Duodenal mucosa (tissue), 2 donors: ENCODE results near the gene MED16.

Experiments
- H3K27ac ChIP-seq: one replicate; pipeline ENCODE4 v1.7.0; 2013; ENCODE audit warnings: low read depth, low read length
- H3K27me3 ChIP-seq, 2 donors: one replicate each; pipeline ENCODE4 v1.7.0; 2013; ENCODE audit warnings: low read length in 2 of 2, control low read depth in 1 of 2; ENCODE audit not compliant: insufficient read depth in 2 of 2, control insufficient read depth in 1 of 2
- H3K36me3 ChIP-seq, 2 donors: one replicate each; pipeline ENCODE4 v1.7.0; 2013; ENCODE audit warnings: low read length in 2 of 2, control low read depth in 1 of 2; ENCODE audit not compliant: insufficient read depth in 2 of 2, control insufficient read depth in 1 of 2
- H3K4me1 ChIP-seq, 2 donors: one replicate each; pipeline ENCODE4 v1.7.0; 2013; ENCODE audit warnings: low read length in 2 of 2, control low read depth in 1 of 2; ENCODE audit not compliant: insufficient read depth in 2 of 2, control insufficient read depth in 1 of 2
- H3K4me3 ChIP-seq, 2 donors: one replicate each; pipeline ENCODE4 v1.7.0; 2013; ENCODE audit warnings: low read length in 2 of 2, low read depth in 1 of 2
- H3K9ac ChIP-seq, 2 donors: one replicate each; pipeline ENCODE4 v1.7.0; 2013; ENCODE audit warnings: low read length in 2 of 2, low read depth in 1 of 2
- H3K9me3 ChIP-seq, 2 donors: one replicate each; pipeline ENCODE4 v1.7.0; 2013; ENCODE audit warnings: low read length in 2 of 2, control low read depth in 1 of 2; ENCODE audit not compliant: control insufficient read depth in 1 of 2

Gene MED16

DNA sequence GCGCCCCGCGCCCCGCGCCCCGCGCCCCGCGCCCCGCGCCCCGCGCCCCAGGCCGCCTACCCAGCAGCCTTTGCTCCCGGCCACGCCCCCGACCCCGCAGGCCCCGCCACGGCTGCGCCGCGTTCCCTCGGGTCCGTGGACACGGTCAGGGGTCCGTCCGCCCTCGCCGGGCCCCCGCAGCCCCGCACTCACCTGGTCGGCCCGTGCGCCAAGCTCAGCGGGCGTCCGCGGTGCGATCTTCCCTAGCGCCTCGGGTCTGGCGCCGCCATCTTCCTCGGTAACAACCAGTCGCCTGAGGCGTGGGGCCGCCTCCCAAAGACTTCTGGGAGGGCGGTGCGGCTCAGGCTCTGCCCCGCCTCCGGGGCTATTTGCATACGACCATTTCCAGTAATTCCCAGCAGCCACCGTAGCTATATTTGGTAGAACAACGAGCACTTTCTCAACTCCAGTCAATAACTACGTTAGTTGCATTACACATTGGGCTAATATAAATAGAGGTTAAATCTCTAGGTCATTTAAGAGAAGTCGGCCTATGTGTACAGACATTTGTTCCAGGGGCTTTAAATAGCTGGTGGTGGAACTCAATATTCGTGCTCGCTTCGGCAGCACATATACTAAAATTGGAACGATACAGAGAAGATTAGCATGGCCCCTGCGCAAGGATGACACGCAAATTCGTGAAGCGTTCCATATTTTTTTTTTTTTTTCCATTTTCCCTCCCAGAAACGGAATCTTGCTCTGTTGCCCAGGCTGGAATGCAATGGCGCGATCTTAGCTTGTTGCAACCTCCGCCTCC, at the start of gene MED16, which contains the start of gene RNU6-9:
MED16 (minus strand) TSS at position 294 of the 796 bp plus-strand sequence. CDS start 2,056 bp downstream, outside the sequence.
RNU6-9 (plus strand) TSS at position 591 of the 796 bp plus-strand sequence.
- H3K27me3 ChIP-seq = no peaks in the 10 kb centered on the region

DNA sequence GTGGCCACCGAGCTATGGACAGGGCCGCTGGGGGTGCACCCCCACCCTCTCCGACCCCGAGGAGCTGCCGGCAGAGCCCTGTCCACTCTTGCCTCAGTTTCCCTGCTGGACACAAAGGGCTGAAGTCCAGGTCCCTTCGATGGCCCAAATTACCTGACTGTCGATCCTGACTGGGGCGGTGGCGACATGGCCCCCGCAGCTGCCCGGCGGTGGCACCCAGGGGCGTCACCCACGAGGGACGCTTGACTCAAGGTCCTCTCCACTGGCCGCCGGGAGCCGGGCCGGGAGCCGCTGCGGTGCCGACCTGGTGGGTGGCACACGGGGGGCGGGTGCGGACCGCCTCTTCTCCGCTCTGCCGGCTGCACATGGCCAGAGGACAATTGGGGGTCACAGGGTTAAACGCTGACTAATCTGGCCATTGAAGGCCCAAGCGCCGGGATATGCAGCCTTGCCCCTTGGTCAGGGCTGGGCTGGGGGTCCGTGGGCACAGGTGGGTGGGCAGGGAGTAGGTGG, 49.2 kb upstream of the MED16 start:
- H3K9ac ChIP-seq = no peak overlapping the region
- H3K4me3 ChIP-seq = no peak overlapping the region
- no peak overlapping the region for H3K27ac ChIP-seq
- no peaks in the 10 kb centered on the region for H3K9me3 ChIP-seq
- no peaks in the 10 kb centered on the region for H3K27me3 ChIP-seq
- H3K4me1 ChIP-seq = peaks cover 32 to 38% of the 10 kb centered on the region in 2 donors
- no peaks in the 10 kb centered on the region for H3K36me3 ChIP-seq

More for the DNA sequence above, at the start of gene MED16, which contains the start of gene RNU6-9:
- Histone ChIP-seq H3K4me3 (peak within 1 kb of the TSS; percentile 83 to 84), H3K27ac (peak within 1 kb of the TSS; percentile 90), H3K36me3 (peaks cover 8 to 32% of the 10 kb centered on the region in 2 donors), H3K9ac (peak within 1 kb of the TSS; percentile 81 to 92), H3K4me1 (peaks cover 4 to 5% of the 10 kb centered on the region in 2 donors), H3K9me3 (no peaks in the 10 kb centered on the region)

- H3K9me3 ChIP-seq = no peaks in the 10 kb centered on the region
- peak overlapping the region; percentile 48 to 60 for H3K4me3 ChIP-seq
- no peaks in the 10 kb centered on the region for H3K36me3 ChIP-seq
- peak overlapping the region in 1 of 2 donors; percentile 10 for H3K9ac ChIP-seq
- no peaks in the 10 kb centered on the region for H3K27me3 ChIP-seq
- H3K27ac ChIP-seq = peak overlapping the region; percentile 62
- peaks cover 32 to 38% of the 10 kb centered on the region in 2 donors for H3K4me1 ChIP-seq
Measured at GRCh38 chr19:941292-942132, 48.5 kb upstream of the MED16 start.

DNA sequence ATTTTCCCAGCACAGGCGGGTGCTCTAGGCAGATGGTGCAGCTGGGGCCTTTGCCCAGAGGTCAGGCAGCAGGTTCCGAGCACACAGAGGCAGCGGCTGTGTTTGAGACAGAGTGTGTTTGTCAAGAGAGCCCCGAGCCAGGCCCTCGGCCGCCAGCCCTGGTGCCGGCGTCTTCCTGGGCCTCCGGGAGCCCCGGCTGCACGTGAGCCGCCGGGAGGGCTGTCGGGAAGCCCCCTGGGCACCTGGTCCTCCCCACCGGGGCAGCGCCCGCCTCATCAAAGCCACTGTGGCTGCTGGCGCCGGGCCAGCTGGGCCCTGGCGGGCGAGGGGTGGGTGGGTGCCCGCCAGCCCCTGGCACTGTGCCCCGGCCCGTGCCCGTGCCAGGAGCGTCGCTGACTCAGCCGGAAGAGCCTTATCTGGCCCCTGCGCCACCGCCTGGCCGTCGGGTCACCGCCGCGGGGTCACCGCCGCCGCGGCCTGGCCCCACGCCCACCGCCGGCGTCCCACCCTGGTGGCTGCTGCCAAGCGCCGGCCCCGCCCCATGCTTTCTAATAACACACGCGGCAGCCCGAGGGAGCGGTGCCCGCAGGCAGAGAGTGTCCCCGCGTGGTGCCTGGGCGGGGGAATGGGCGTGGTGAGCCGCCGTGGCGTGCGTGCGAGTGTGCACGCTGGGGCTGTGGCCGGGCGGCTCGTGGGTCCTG, 47.8 kb upstream of the MED16 start:
- Histone ChIP-seq H3K27ac (peak overlapping the region; percentile 62), H3K27me3 (no peaks in the 10 kb centered on the region), H3K4me3 (peak overlapping the region; percentile 48 to 60), H3K36me3 (no peaks in the 10 kb centered on the region), H3K9ac (peak overlapping the region; percentile 25 to 43), H3K4me1 (peaks cover 32 to 38% of the 10 kb centered on the region in 2 donors), H3K9me3 (no peaks in the 10 kb centered on the region)

GRCh38 chr19:939922-940321, 46.9 kb upstream of the MED16 start:
- Histone ChIP-seq H3K9me3 (no peaks in the 10 kb centered on the region), H3K4me1 (peaks cover 32 to 39% of the 10 kb centered on the region in 2 donors), H3K4me3 (peak overlapping the region in 1 of 2 donors; percentile 36), H3K27ac (no peak overlapping the region), H3K36me3 (no peaks in the 10 kb centered on the region), H3K9ac (peak overlapping the region; percentile 25 to 43), H3K27me3 (no peaks in the 10 kb centered on the region)

GRCh38 chr19:939439-939838, 46.5 kb upstream of the MED16 start:
- Histone ChIP-seq H3K36me3 (no peaks in the 10 kb centered on the region), H3K4me1 (peaks cover 32 to 39% of the 10 kb centered on the region in 2 donors), H3K27me3 (no peaks in the 10 kb centered on the region), H3K9ac (no peak overlapping the region), H3K27ac (no peak overlapping the region), H3K4me3 (no peak overlapping the region), H3K9me3 (no peaks in the 10 kb centered on the region)

GRCh38 chr19:938233-938923, 45.4 kb upstream of the MED16 start:
- Histone ChIP-seq H3K36me3 (no peaks in the 10 kb centered on the region), H3K9ac (no peak overlapping the region), H3K4me1 (peaks cover 33 to 36% of the 10 kb centered on the region in 2 donors)

GRCh38 chr19:937259-937694, 44.3 kb upstream of the MED16 start:
- Histone ChIP-seq H3K4me1 (peaks cover 33 to 44% of the 10 kb centered on the region in 2 donors), H3K4me3 (no peak overlapping the region), H3K27me3 (no peaks in the 10 kb centered on the region), H3K9ac (no peak overlapping the region), H3K27ac (no peak overlapping the region), H3K9me3 (no peaks in the 10 kb centered on the region), H3K36me3 (no peaks in the 10 kb centered on the region)

More at GRCh38 chr19:938233-938923, 45.4 kb upstream of the MED16 start:
- Histone ChIP-seq H3K4me3 (no peak overlapping the region), H3K27me3 (no peaks in the 10 kb centered on the region), H3K27ac (no peak overlapping the region), H3K9me3 (no peaks in the 10 kb centered on the region)

DNA sequence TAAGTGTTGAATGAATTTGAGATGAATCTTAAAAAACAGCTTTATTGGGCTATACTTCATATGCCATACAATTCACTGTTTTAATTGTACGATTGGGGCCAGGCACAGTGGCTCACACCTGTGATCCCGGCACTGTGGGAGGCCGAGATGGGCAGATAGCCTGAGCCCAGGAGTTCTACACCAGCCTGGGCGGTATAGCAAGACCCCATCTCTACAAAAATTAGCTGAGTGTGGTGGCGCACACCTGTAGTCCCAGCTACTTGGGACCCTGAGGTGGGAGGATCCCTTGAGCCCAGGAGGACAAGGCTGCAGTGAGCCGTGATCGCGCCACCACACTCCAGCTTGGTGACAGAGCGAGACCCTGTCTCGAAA, 43.2 kb upstream of the MED16 start:
- Histone ChIP-seq H3K4me1 (peaks cover 24 to 35% of the 10 kb centered on the region in 2 donors), H3K36me3 (no peaks in the 10 kb centered on the region), H3K27me3 (no peaks in the 10 kb centered on the region), H3K4me3 (no peak overlapping the region), H3K9me3 (no peaks in the 10 kb centered on the region), H3K9ac (no peak overlapping the region), H3K27ac (no peak overlapping the region)
